ENCODE data around the gene RAB41.
"Not testable (repeated sequence)": the region's sequence is repeated elsewhere in the genome, so short reads cannot be mapped to it uniquely, and the experiment has no call there.

Gene RAB41

DNA sequence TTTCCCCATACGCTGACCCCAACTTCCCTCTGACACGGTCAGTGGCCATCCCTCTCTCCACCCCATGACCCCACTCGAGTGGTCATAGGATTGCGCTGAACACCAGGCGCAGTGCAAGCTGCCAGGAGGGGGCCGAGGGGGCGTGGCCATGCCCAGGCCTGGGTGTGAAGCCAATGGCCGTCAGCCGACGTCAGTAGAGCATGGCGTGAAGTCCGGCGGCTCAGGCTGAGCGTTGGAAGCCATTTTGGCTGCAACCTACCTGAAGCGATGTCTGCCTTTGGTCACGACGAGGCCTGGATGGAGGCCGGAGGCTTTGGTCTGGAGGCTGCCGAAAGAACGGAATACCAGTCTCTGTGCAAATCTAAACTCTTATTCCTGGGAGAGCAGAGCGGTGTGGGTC lies at the start of gene RAB41:
TSS of gene RAB41 (plus strand) at position 222 of the 400 bp plus-strand sequence. CDS start at position 268, 46 bp downstream.
- H3K4me3 ChIP-seq (ENCODE audit: low read length) = no peak within 1 kb of the TSS
- TF ChIP-seq ZNF274 (IDR thresholded peaks at IDR 0.05; ENCODE audit: low read depth, low read length) = no peak

DNA sequence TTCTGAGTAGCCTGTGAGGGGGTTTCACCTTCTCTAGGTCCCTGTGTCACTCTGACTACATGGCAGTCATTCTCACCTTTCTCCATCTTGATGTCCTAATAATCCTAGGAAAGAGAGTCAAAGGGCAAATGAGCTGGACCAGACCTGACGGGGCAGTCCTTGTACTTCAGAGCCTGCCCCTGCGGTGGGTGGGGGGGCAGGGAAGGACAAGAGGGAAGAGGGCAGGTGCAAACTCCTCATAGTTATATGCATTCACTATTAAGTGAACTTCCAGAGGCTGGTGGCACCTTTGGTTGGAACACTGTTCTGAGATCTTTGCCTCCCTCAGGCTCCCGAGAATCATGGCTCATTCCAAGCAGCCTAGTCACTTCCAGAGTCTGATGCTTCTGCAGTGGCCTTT lies 47.6 kb upstream of the RAB41 start, which contains the start of gene AWAT1:
TSS of gene AWAT1 (plus strand) at position 301 of the 400 bp plus-strand sequence. CDS start at position 342, 41 bp downstream.
- no peak for TF ChIP-seq ZNF274 (IDR thresholded peaks at IDR 0.05; ENCODE audit: low read depth, low read length)
- no peak within 1 kb of the TSS for H3K4me3 ChIP-seq (ENCODE audit: low read length)

- no peak overlapping the region for H3K4me3 ChIP-seq (ENCODE audit: low read length)
- TF ChIP-seq ZNF274 (IDR thresholded peaks at IDR 0.05; ENCODE audit: low read depth, low read length) = no peak
Observed at GRCh38 chrX:70240751-70241150, 41.2 kb upstream of the RAB41 start.

DNA sequence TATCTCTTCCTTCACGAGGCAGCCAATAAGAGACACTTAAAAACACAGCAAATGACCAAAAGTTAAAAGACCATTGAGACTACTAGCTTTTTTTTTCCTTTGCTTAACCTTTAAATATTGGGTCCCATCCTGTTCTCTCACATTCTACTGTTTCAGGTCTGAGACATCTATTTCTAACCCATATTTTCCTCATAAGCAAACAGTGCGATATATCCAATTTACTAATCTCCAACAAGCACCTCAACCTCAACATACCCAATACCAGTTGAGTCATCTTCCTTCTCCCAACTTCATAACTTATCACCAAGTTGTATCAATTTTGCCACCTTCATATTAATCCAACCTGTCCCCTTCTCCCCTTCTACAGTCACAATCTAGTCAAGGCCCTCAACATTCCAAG lies 40.5 kb upstream of the RAB41 start:
- no peak for TF ChIP-seq ZNF274 (IDR thresholded peaks at IDR 0.05; ENCODE audit: low read depth, low read length)
- H3K4me3 ChIP-seq (ENCODE audit: low read length) = no peak overlapping the region

DNA sequence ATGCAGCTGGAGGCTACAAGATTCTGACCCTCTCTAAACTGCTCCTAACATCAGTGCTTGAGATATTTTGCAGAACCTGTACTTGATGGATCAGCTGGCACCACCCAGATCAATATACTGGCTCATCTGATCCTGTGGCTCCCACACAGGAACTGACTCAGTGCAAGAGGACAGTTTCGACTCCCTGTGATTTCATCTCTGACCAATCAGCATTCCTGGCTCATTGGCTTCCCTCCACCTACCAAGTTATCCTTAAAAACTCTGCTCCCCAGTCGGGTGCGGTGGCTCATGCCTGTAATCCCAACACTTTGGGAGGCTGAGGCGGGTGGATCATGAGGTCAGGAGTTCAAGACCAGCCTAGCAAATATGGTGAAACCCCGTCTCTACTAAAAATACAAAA lies 38.4 kb upstream of the RAB41 start:
- H3K4me3 ChIP-seq (ENCODE audit: low read length) = not testable (repeated sequence)

- no peak for TF ChIP-seq ZNF274 (IDR thresholded peaks at IDR 0.05; ENCODE audit: low read depth, low read length)
- no peak overlapping the region for H3K4me3 ChIP-seq (ENCODE audit: low read length)
Observed at GRCh38 chrX:70244881-70245280, 37.1 kb upstream of the RAB41 start.

GRCh38 chrX:70247252-70247651 lies 34.7 kb upstream of the RAB41 start:
- TF ChIP-seq ZNF274 (IDR thresholded peaks at IDR 0.05; ENCODE audit: low read depth, low read length) = no peak
- H3K4me3 ChIP-seq (ENCODE audit: low read length) = no peak overlapping the region

DNA sequence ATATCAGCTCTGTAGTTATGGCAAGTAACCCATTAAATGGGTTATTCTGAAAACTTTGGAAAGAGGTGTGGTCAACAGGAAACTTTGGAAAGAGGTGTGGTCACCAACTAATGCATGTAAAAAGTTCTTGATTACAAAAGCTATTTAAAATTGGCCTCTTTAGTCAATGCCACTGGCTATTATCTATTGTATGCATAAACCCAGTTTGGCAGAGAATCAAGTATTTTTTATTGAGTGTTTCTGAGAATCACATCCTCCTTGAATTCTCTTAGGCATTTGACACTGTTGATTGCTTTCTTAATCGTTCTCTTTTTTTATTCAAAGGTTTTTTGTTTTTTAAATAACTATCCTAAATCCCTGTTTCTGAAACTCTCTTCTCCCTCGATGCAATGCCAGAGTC lies 29.5 kb upstream of the RAB41 start:
- no peak overlapping the region for H3K4me3 ChIP-seq (ENCODE audit: low read length)
- no peak for TF ChIP-seq ZNF274 (IDR thresholded peaks at IDR 0.05; ENCODE audit: low read depth, low read length)

- TF ChIP-seq ZNF274 (IDR thresholded peaks at IDR 0.05; ENCODE audit: low read depth, low read length) = no peak
Observed at GRCh38 chrX:70253377-70254062, 28.5 kb upstream of the RAB41 start.

DNA sequence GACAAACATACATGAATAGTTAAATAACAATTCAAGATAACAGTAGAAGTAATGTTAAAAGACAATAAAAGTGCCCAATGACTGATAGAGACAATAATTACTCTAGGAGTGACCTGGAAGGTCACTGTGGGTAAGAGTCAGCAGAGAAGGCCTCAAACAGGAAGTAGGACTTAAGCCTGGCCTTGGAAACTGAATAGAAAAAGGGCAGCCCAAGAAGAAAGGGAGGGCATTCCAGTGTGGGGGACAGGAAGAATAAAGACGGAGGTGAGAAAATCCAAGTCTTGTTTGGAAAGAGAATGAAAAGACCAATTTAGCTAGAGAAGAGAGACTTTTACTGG lies 27.9 kb upstream of the RAB41 start:
- TF ChIP-seq ZNF274 (IDR thresholded peaks at IDR 0.05; ENCODE audit: low read depth, low read length) = no peak
- no peak overlapping the region for H3K4me3 ChIP-seq (ENCODE audit: low read length)

More at GRCh38 chrX:70253377-70254062, 28.5 kb upstream of the RAB41 start:
- H3K4me3 ChIP-seq (ENCODE audit: low read length) = no peak overlapping the region

DNA sequence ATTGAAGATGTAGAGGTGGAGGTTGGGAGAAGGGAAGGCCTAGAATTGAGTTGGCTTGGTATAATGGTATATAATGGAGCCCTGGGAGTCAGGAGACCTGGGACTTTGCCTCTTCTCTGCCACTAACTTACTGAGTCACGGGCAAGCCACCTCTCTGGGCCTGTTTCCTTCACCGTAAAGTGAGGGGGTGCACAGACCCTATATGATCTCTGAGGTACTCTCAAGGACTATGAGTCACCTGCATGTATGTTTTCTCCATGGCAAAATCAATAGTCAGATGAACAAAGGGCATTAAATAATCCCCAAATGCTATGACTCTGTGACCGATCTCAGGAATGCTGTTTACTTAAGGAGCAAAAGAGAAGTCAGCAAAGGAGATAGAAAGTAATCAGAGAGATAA lies 27.1 kb upstream of the RAB41 start:
- no peak overlapping the region for H3K4me3 ChIP-seq (ENCODE audit: low read length)
- TF ChIP-seq ZNF274 (IDR thresholded peaks at IDR 0.05; ENCODE audit: low read depth, low read length) = no peak

GRCh38 chrX:70255452-70255851 lies 26.5 kb upstream of the RAB41 start:
- H3K4me3 ChIP-seq (ENCODE audit: low read length) = no peak overlapping the region
- no peak for TF ChIP-seq ZNF274 (IDR thresholded peaks at IDR 0.05; ENCODE audit: low read depth, low read length)

DNA sequence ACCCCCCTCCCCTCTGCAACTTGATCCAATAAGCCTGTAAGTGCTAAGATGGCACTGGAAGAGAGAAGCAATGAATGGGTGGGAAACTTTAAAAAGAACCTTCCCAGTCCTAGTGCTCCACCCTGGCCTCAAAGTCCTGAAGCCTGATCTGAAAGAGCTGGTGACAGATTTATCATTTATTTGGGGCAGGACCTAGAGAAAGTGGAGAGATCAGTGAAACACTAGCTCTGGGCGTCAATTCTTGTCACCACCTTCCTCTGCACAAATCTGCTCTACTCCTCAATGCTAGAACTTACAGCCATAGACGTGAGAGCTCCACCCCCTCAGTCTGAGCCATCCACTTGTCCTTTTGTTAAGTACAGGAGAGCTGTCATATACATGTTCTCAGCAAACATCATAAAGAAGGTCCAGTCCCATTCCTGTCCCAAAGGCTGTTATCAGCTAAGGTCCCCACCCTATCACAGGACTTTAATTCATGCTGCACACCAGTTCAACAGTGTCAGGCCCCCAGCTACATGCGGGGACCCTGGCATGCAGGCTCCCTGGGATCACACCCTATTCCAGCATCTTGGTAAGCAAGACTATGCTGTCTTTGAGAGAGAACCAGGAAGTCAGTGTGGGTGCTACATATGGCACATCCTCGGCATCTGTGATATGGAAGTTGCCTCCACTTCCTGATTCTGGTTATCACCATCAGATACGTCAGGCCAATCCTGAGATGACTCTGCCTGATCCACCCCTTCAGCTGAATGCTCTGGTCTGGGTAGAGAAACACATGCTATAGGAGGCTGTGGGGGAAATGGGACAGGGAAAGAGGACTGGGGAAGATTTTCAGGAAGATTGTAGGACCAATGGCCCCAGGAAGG lies 24.3 kb upstream of the RAB41 start:
- TF ChIP-seq ZNF274 (IDR thresholded peaks at IDR 0.05; ENCODE audit: low read depth, low read length) = no peak
- no peak overlapping the region for H3K4me3 ChIP-seq (ENCODE audit: low read length)

GRCh38 chrX:70260104-70260503 lies 21.9 kb upstream of the RAB41 start, which contains the start of gene P2RY4:
P2RY4 (minus strand) TSS chrX:70260204; CDS start chrX:70259624, 580 bp downstream.
- TF ChIP-seq ZNF274 (IDR thresholded peaks at IDR 0.05; ENCODE audit: low read depth, low read length) = no peak
- H3K4me3 ChIP-seq (ENCODE audit: low read length) = no peak within 1 kb of the TSS

GRCh38 chrX:70262952-70263567 lies 18.9 kb upstream of the RAB41 start:
- no peak for TF ChIP-seq ZNF274 (IDR thresholded peaks at IDR 0.05; ENCODE audit: low read depth, low read length)
- no peak overlapping the region for H3K4me3 ChIP-seq (ENCODE audit: low read length)
